BLaER1 treated with 17β-estradiol and CSF1 and Interleukin-3, amounts not matched to agents 10 nM and 100 nM (cell line): ENCODE data around the gene C10orf62.

Experiments used
- H3K27ac ChIP-seq, 11 experiments: shearing (Covaris generic); formaldehyde crosslinking; 2 replicates each; pipeline ENCODE4 v1.8.1; 2022
- H3K27me3 ChIP-seq, 11 experiments: shearing (Covaris generic); formaldehyde crosslinking; 2 replicates each; pipeline ENCODE4 v1.8.1; 2022
- H3K36me3 ChIP-seq, 11 experiments: shearing (Covaris generic); formaldehyde crosslinking; 2 replicates each; pipeline ENCODE4 v1.8.1; 2022
- H3K4me1 ChIP-seq, 10 experiments: shearing (Covaris generic); formaldehyde crosslinking; 2 replicates each; pipeline ENCODE4 v1.8.1; 2022
- H3K4me2 ChIP-seq, 11 experiments: shearing (Covaris generic); formaldehyde crosslinking; 2 replicates each; pipeline ENCODE4 v1.8.1; 2022
- H3K4me3 ChIP-seq, 10 experiments: shearing (Covaris generic); formaldehyde crosslinking; 2 replicates each; pipeline ENCODE4 v1.8.1; 2022
- H3K9ac ChIP-seq, 11 experiments: shearing (Covaris generic); formaldehyde crosslinking; 2 replicates each; pipeline ENCODE4 v1.8.1; 2022
- H3K9me3 ChIP-seq, 11 experiments: shearing (Covaris generic); formaldehyde crosslinking; replicated peaks in 1 of 11; 2 replicates each; pipeline ENCODE4 v1.8.1; 2022
- H4K20me1 ChIP-seq, 11 experiments: shearing (Covaris generic); formaldehyde crosslinking; 2 replicates each; pipeline ENCODE4 v1.8.1; 2022
- Cebpa-rat ChIP-seq, 11 experiments: shearing (Covaris generic); IDR thresholded peaks; 2 replicates each; pipeline ENCODE4 v1.8.1; 2022

C10orf62 gene

GRCh38 chr10:97563337-97563736, 26.2 kb upstream of the C10orf62 start:
- peaks cover 8 to 33% (median 20%) of the 10 kb centered on the region in 11 experiments for H3K9me3 ChIP-seq
- H3K4me3 ChIP-seq, result no peak overlapping the region
- H3K27ac ChIP-seq, result no peak overlapping the region
- no peak overlapping the region for H3K4me2 ChIP-seq
- H3K4me1 ChIP-seq, result no peaks in the 10 kb centered on the region
- no peak for TF ChIP-seq Cebpa-rat (IDR thresholded peaks at IDR 0.05)
- peaks cover 0 to 14% (median 0%) of the 10 kb centered on the region in 11 experiments; a peak in 6 of 22 replicates for H3K36me3 ChIP-seq
- no peaks in the 10 kb centered on the region for H3K27me3 ChIP-seq
- no peaks in the 10 kb centered on the region for H4K20me1 ChIP-seq
- no peak overlapping the region for H3K9ac ChIP-seq

- no peaks in the 10 kb centered on the region for H3K27me3 ChIP-seq
- no peak for TF ChIP-seq Cebpa-rat (IDR thresholded peaks at IDR 0.05)
- peaks cover 8 to 33% (median 20%) of the 10 kb centered on the region in 11 experiments for H3K9me3 ChIP-seq
- no peaks in the 10 kb centered on the region for H3K4me1 ChIP-seq
- H4K20me1 ChIP-seq, result no peaks in the 10 kb centered on the region
- no peak overlapping the region for H3K4me2 ChIP-seq
- no peak overlapping the region for H3K9ac ChIP-seq
- H3K36me3 ChIP-seq, result peaks cover 0 to 28% (median 0%) of the 10 kb centered on the region in 11 experiments; a peak in 7 of 22 replicates
- no peak overlapping the region for H3K27ac ChIP-seq
- no peak overlapping the region for H3K4me3 ChIP-seq
Measured at GRCh38 chr10:97564776-97565175, 24.7 kb upstream of the C10orf62 start.

- Histone ChIP-seq H4K20me1 (peaks cover 0 to 9% (median 0%) of the 10 kb centered on the region in 11 experiments; a peak in 3 of 22 replicates), H3K27me3 (no peaks in the 10 kb centered on the region), H3K9ac (no peak overlapping the region; a peak in 1 of 22 replicates), H3K9me3 (peaks cover 8 to 22% (median 15%) of the 10 kb centered on the region in 11 experiments; a peak in 21 of 22 replicates), H3K27ac (no peak overlapping the region), H3K4me3 (no peak overlapping the region), H3K36me3 (peaks cover 0 to 45% (median 0%) of the 10 kb centered on the region in 11 experiments; a peak in 9 of 22 replicates), H3K4me2 (no peak overlapping the region), H3K4me1 (peaks cover 0 to 7% (median 0%) of the 10 kb centered on the region in 10 experiments; a peak in 4 of 20 replicates)
- no peak for TF ChIP-seq Cebpa-rat (IDR thresholded peaks at IDR 0.05)
Measured at GRCh38 chr10:97566336-97566996, 23.1 kb upstream of the C10orf62 start.

GRCh38 chr10:97567891-97568290, 21.6 kb upstream of the C10orf62 start:
- Histone ChIP-seq H3K9me3 (peaks cover 0 to 7% (median 2%) of the 10 kb centered on the region in 11 experiments; a peak in 8 of 22 replicates), H3K4me3 (no peak overlapping the region), H3K4me2 (no peak overlapping the region), H3K9ac (no peak overlapping the region), H4K20me1 (peaks cover 0 to 21% (median 0%) of the 10 kb centered on the region in 11 experiments; a peak in 3 of 22 replicates), H3K4me1 (peaks cover 4 to 19% (median 8%) of the 10 kb centered on the region in 10 experiments; a peak in 17 of 20 replicates), H3K27me3 (no peaks in the 10 kb centered on the region), H3K27ac (no peak overlapping the region), H3K36me3 (peaks cover 0 to 41% (median 0%) of the 10 kb centered on the region in 11 experiments; a peak in 9 of 22 replicates)
- no peak for TF ChIP-seq Cebpa-rat (IDR thresholded peaks at IDR 0.05)

- TF ChIP-seq Cebpa-rat (IDR thresholded peaks at IDR 0.05), result no peak
- Histone ChIP-seq H3K36me3 (peaks cover 0 to 41% (median 0%) of the 10 kb centered on the region in 11 experiments; a peak in 9 of 22 replicates), H3K27me3 (no peaks in the 10 kb centered on the region), H3K27ac (no peak overlapping the region), H3K9me3 (no peaks in the 10 kb centered on the region), H3K9ac (peak overlapping the region in 5 of 11 experiments; percentile 13 to 36 (median 26); a peak in 4 of 22 replicates), H4K20me1 (peaks cover 0 to 23% (median 0%) of the 10 kb centered on the region in 11 experiments; a peak in 3 of 22 replicates), H3K4me1 (peaks cover 8 to 23% (median 14%) of the 10 kb centered on the region in 10 experiments; a peak in 18 of 20 replicates), H3K4me2 (no peak overlapping the region; a peak in 1 of 22 replicates), H3K4me3 (no peak overlapping the region)
Measured at GRCh38 chr10:97570146-97570788, 19.3 kb upstream of the C10orf62 start.

- H3K9me3 ChIP-seq, result no peaks in the 10 kb centered on the region
- H3K4me1 ChIP-seq, result peaks cover 8 to 23% (median 14%) of the 10 kb centered on the region in 10 experiments; a peak in 18 of 20 replicates
- peak overlapping the region in 5 of 11 experiments; percentile 13 to 36 (median 26); a peak in 4 of 22 replicates for H3K9ac ChIP-seq
- H3K27me3 ChIP-seq, result no peaks in the 10 kb centered on the region
- TF ChIP-seq Cebpa-rat (IDR thresholded peaks at IDR 0.05), result no peak
- no peak overlapping the region for H3K4me3 ChIP-seq
- H3K4me2 ChIP-seq, result no peak overlapping the region; a peak in 1 of 22 replicates
- peaks cover 0 to 41% (median 0%) of the 10 kb centered on the region in 11 experiments; a peak in 9 of 22 replicates for H3K36me3 ChIP-seq
- H3K27ac ChIP-seq, result no peak overlapping the region
- peaks cover 0 to 23% (median 0%) of the 10 kb centered on the region in 11 experiments; a peak in 3 of 22 replicates for H4K20me1 ChIP-seq
Measured at GRCh38 chr10:97570789-97571471, 18.6 kb upstream of the C10orf62 start.

- Histone ChIP-seq H3K4me2 (no peak overlapping the region), H3K9me3 (no peaks in the 10 kb centered on the region), H3K36me3 (peaks cover 0 to 41% (median 0%) of the 10 kb centered on the region in 11 experiments; a peak in 9 of 22 replicates), H3K4me3 (no peak overlapping the region), H4K20me1 (peaks cover 0 to 23% (median 0%) of the 10 kb centered on the region in 11 experiments; a peak in 3 of 22 replicates), H3K27me3 (no peaks in the 10 kb centered on the region), H3K4me1 (peaks cover 8 to 23% (median 14%) of the 10 kb centered on the region in 10 experiments; a peak in 18 of 20 replicates), H3K27ac (no peak overlapping the region; a peak in 1 of 22 replicates), H3K9ac (0 out of 22 replicates have a peak overlapping the region, but pooled peaks of 1 of the 11 experiments have one; percentile 35)
- no peak for TF ChIP-seq Cebpa-rat (IDR thresholded peaks at IDR 0.05)
Measured at GRCh38 chr10:97571622-97572021, 17.9 kb upstream of the C10orf62 start.

GRCh38 chr10:97572214-97572989, 17.1 kb upstream of the C10orf62 start, which contains the start of gene ANKRD2:
Gene ANKRD2, plus strand, starts transcription at chr10:97572779. Its CDS starts 10 bp downstream, at chr10:97572789.
- peaks cover 0 to 23% (median 0%) of the 10 kb centered on the region in 11 experiments; a peak in 3 of 22 replicates for H4K20me1 ChIP-seq
- peaks cover 8 to 23% (median 14%) of the 10 kb centered on the region in 10 experiments; a peak in 18 of 20 replicates for H3K4me1 ChIP-seq
- no peak within 1 kb of the TSS for H3K4me3 ChIP-seq
- no peaks in the 10 kb centered on the region for H3K27me3 ChIP-seq
- peak within 1 kb of the TSS in 8 of 11 experiments; percentile 5 to 60 (median 30); a peak in 10 of 22 replicates for H3K4me2 ChIP-seq
- TF ChIP-seq Cebpa-rat (IDR thresholded peaks at IDR 0.05), result no peak
- no peaks in the 10 kb centered on the region for H3K9me3 ChIP-seq
- H3K9ac ChIP-seq, result peak within 1 kb of the TSS in 2 of 11 experiments; percentile 35 to 43; a peak in 2 of 22 replicates
- H3K27ac ChIP-seq, result peak within 1 kb of the TSS in 1 of 11 experiments; percentile 32; a peak in 2 of 22 replicates
- peaks cover 0 to 41% (median 0%) of the 10 kb centered on the region in 11 experiments; a peak in 9 of 22 replicates for H3K36me3 ChIP-seq
